Inflammatory macrophage treated with lipopolysaccharide for 1 hour (primary cell): ENCODE results near the gene WDFY1.

Experiments used
- DNase-seq, 2 donors: peaks; one replicate each; pipeline ENCODE4 v3.0.0-alpha.2; 2020 to 2022

Gene WDFY1

DNA sequence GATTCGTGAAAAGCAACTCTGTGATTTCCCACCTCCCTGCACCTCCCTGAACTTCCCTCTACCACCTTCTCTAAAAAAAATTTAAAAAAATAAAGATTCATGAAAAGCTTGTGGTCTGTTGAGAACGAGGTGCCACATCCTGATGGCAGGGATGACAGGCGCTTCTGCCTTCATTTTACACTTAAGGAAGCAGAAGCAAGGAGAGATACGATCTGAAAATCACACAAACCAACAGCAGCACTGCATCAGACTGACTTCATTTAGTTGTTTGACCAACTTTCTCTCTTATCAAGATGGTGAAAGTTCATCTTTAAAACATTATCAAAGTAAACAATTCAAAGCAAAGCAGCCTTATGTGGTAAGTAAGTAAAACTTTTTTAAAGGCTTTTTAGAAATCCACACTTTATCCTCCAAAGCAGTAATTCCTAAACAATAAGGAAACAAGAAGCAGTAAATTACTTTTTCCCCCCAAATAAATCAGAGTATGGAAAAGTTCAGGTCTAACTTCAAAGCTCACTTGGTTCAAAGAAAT, 15.5 kb downstream of the WDFY1 start:
- peak; percentile 29 to 53 for DNase-seq

DNA sequence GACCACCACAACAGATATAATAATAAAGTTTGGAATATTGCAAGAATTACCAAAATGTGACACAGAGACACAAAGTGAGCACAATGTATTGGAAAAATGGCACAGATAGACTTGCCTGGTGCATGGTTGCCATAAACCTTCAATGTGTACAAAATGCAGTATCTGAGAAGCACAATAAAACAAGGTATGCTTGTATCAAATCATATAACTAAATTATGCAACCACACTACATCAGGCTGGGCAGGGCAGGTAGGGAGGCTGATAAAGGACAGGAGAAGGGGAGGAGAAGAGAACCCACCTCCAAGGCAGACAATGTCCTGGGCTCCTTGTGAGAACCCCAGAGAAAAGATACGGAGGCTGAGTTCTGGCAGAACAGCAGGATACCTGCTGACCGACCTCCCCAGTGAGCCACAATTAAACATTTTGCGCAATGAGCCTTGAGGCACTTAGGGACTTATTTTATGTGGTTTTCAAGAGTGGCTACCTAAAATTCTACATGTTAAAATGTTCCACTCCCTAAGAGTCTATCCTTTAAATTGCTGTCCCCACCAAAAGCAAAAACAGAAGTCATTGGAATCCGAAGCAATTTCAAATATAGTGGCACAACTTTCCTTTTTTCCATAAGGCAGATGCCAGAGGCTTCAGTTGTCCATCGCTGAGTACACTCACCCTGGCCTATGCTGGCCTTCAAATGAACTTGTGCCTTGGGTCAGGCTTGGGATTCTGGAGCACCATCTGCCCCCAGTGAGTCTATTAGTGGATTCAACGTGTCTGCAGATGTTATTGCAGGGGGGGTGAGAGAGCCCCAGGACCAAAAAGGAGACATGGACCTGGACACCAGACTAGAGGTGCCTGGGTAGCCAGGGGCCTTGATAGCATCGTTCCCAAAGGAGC, 16.8 kb downstream of the WDFY1 start:
- no peak for DNase-seq

- DNase-seq, result peak; percentile 54 to 74
Observed at GRCh38 chr2:223925106-223925505, 20.0 kb downstream of the WDFY1 start.

DNA sequence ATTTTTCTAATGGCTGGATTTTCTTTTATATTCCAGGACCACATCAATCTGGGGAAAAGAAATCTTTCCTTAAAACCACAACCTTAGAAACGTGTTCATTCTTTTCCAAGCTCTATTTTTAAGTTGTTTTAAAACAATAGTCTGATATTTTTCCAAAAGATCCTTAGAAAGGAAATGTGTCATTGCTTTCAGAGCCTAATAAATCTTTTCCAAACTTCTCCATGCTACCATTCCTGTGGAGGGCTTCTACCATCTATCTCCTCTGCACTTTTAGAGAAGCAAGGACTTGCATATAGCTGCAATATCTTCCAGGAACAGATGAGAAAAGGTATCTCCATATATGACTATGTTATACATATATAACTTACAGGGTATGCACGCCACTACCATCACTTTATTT, 21.2 kb downstream of the WDFY1 start:
- DNase-seq, result no peak

DNA sequence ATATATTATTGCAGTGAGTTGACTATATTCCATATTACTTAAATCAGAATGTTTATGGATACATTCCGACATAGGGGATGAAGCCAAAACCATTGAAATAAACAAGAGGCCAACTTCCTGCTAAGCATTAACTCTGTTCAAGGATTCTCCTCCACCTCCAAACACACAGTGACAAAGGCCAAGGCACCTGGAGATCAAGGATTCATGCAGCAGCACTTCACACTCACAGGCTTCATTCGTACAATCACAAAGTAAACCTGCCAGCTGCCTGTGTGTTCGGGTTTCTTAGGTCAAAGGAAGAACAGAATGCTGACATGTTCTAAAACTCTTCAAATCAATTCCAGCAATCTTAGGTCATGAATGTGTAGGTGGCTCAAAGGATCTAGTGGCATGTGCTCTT, 22.8 kb downstream of the WDFY1 start:
- DNase-seq, result no peak

- no peak for DNase-seq
Observed at GRCh38 chr2:223921204-223921603, 23.9 kb downstream of the WDFY1 start.

DNA sequence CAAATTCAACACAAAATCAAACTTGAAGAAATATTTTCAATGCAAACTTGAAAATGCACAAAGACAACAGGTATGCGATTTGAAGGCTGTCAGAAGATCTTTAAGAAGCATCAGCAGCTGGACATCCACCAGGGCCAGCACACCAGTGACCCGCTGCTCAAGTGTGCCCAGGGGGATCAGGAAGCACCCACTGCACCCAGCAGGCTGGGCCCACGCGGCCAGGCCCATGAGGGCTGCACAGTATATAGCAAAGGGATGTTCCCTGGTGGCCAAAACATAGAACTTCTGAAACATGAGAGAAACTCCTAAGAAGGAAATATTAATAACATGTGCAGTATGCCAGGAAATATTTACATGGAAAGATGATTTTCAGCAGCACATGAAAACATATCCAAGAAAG, 25.0 kb downstream of the WDFY1 start:
- no peak for DNase-seq

DNA sequence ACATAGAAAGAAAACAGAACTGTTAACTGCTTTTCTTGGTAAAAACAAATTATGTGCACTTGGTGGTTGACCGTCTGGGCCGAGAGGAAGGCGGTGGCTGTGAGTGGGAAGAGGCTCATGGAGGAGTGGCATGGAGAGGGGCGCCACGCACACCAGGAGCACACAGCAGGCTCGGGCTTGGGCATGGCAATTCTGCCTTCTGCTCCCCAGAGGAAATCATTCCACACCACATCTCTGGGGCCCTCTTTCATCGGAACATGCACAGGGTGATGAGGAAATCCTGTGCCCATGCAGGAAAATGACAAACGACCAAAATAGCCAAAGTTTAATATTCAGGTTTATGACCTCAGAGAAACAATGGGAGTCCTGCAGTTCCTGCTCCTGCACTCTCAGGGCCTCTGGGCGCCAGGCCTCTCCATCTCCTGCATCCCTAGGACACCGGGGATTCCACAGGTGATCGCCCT, 26.4 kb downstream of the WDFY1 start:
- no peak for DNase-seq

DNA sequence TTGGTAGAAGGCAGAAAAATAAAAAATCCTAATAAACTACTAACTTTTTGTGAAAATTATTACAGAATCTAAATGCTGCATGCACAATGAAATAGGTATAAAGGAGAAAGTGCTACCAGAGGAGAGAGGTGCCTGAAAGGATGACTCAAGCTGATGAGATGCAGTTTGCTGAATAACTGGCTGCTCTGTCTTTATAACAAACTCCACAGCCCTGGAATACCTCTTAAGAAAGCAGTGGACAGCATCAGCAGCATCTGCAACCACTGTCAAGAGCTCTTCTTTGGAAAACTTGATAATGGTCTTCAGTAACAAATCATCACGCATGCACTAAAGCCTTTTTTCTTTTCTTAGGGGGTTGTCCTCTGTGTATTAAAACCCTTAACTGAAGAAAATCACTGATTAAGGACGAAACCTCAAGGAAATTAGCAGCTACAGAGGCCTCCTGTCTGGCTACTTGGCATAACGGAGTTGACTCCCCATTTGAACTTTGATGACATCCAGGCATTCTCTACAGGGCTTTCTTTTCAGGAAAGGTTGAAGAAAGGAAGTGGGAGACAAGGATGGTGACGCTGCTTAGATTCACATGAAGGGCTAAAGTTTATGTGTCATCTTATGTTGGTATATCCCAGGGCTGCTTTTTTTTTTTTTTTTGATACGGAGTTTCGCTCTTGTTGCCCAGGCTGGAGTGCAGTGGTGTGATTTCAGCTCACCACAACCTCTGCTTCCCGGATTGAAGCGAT, 28.8 kb downstream of the WDFY1 start:
- DNase-seq, result no peak

GRCh38 chr2:223915071-223915470, 30.1 kb downstream of the WDFY1 start:
- peak; percentile 52 to 66 for DNase-seq

- DNase-seq, result no peak
Observed at GRCh38 chr2:223914324-223914723, 30.8 kb downstream of the WDFY1 start.

DNA sequence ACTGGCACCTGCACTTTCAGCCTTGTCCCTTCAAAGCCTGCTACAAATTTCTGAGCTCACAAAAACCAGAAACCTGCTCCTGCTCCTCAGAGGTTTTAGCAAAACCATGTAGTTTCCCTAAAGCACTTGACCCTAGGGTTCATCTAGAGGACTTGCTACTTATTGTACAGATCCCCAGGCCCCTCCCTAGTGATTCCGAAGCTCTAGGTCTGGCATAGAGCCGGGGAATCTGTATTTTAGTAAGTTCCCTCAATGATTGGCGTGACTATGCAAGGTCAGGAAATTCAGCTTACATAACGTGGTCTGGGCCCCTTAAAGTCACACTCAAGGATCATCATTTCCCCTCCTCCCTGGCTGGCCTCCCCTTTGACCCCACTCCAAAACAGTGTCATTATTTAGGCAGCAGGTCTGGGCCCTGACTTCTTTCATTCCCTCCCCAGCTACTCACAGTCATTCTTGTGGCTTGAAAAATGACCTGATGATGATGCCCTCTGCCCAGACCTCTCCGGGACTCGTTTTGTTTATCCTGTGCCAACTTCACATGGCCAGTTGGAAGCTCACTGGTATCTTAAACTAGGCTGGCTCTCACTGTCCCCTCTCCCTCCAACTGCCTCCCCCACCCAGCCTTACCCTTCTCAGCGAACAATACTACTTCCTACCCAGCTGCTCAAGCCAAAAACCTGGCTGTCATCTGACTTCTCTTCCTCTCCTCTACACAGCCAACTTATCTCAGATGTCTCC, 36.0 kb downstream of the WDFY1 start:
- DNase-seq, result peak in 1 of 2 donors; percentile 34

- DNase-seq, result no peak
Observed at GRCh38 chr2:223908304-223908998, 36.7 kb downstream of the WDFY1 start.

DNA sequence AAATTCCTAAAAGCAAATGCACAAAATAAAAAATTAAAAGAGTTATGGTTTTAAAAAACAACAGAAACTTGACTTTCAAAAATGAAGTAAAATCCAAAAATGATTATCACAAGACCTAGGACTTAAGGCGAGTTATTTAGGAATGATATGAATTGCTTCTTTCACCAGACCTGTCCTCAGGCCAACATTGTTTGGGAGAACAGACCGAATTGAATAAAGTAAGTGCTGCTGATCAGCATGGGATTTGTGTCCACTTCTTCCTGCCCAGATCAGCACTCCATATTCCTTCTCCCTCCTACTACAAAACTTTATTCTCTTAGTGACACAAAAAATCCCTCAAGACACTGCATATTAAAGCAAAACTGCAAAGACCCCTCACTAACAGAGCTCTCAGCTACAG, 39.1 kb downstream of the WDFY1 start:
- DNase-seq, result no peak

GRCh38 chr2:223901854-223902253, 43.3 kb downstream of the WDFY1 start:
- no peak for DNase-seq

GRCh38 chr2:223901311-223901710, 43.8 kb downstream of the WDFY1 start:
- DNase-seq, result no peak

DNA sequence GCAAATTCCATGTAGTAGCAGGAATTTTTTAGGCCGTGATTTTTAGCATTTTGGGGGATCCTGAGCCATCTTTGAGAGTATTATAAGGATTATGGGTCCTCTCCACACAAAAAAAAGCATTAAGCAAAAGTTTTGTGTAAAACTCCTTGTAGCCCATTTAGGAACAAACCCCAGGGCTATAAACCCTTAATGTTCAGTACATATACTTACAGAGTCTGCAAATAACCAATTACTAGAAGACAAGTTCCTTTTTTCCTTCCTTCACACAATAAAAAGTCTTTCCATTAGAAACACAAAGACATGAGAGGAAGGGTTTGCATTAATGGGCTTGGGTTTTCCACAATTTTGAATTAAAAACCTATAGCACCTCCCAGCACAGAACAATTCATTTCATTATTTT, 44.6 kb downstream of the WDFY1 start:
- no peak for DNase-seq

DNA sequence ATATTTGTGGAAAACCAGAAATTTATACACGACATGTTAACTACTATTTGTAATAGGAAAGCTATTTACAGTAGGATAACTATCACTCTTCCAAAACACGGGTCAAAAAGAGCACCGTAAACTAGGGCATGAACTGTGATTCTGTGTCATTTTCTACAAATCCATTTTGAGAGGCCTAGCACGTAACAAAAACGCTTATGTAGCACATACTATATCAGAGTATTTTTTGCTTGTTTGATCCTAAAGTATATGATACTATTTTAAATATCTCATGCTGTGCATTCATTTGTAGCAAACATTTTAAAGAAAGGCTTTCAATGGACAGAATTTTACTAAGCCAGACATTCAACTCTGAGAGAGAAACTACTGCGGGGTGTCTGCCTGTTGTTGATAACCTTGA, 45.1 kb downstream of the WDFY1 start:
- DNase-seq, result no peak

- DNase-seq, result peak in 1 of 2 donors; percentile 61
Observed at GRCh38 chr2:223897669-223898330, 47.3 kb downstream of the WDFY1 start.

DNA sequence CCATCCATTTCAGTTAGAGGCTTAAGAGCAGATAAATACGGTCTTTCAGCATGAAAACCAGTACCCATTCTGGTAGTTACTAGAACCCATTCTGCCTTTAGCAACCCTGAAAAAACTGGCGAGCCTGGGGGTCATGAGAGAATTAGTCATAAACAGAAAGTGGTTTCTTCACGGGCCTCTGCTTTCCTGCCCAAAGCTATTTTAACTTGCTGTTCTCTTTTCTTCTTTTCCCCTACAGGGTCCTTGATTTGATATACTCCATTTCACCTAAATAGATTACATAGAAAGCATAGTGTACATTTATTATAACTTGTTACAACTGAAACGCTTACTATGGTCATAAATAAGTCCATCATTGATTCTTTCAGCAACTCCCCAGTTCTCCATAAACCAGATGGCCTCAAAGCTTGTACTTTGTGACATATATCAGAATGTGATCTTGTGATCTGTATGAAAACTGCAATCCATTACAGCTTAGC, 48.3 kb downstream of the WDFY1 start:
- DNase-seq, result peak; percentile 82 to 86

GRCh38 chr2:223894968-223895367, 50.2 kb downstream of the WDFY1 start:
- DNase-seq, result no peak

DNA sequence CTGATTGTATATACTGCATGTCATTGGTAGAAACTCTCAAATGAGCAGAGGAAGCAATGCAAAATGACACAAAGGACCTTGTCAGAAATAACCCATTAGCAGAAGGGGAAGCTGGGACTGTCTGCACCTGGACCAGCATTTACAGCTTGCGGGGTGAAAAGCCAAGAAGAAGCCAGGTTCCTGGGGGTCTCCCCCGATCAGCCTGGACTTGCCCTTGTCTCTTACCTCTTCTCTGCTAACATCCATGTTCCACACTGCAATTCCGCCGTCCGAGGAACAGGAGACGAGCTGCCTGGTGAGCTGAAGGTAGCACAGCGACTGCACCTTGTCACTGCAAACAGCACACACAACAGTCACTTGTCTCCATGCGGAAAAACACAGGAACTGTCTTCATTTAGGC, 51.1 kb downstream of the WDFY1 start:
- DNase-seq, result no peak
